GM23338 (cell line): Measurements from ENCODE around the gene FRAS1. TPM values are rescaled to one million over a fixed set of nuclear protein-coding genes. Genes with fewer than 3 reads are reported as not detected.

Experiments
- ATAC-seq: fragments of 200-7000 bp; cut with Tn5 transposase; 3 replicates; pipeline ENCODE4 v1.9.1; 2020
- DNase-seq: peaks from one replicate; pipeline ENCODE4 v3.0.0-alpha.2; 2015; ENCODE audit warnings: low spot score
- H2AFZ ChIP-seq: fragments of 200-600 bp; sonication (generic); 2 replicates; pipeline ENCODE4 v1.8.0; 2016; ENCODE audit warnings: antibody characterized with exemption, mild to moderate bottlenecking, moderate library complexity
- H3F3A ChIP-seq: fragments of 200-600 bp; sonication (generic); replicated peaks from 2 replicates; pipeline ENCODE4 v1.8.0; 2017; ENCODE audit warnings: antibody characterized with exemption, mixed run types, low read depth
- H3K27ac ChIP-seq: fragments of 200-600 bp; sonication (generic); 2 replicates; pipeline ENCODE4 v1.6.1; 2016; ENCODE audit warnings: low read depth
- H3K27me3 ChIP-seq: fragments of 200-600 bp; sonication (generic); 2 replicates; pipeline ENCODE4 v1.8.0; 2016; ENCODE audit warnings: mild to moderate bottlenecking, mixed run types, moderate library complexity; ENCODE audit not compliant: insufficient read depth
- H3K36me3 ChIP-seq: fragments of 200-600 bp; sonication (generic); 2 replicates; pipeline ENCODE4 v1.8.0; 2016; ENCODE audit warnings: mild to moderate bottlenecking; ENCODE audit not compliant: insufficient read depth
- H3K4me1 ChIP-seq: fragments of 200-600 bp; sonication (generic); 2 replicates; pipeline ENCODE4 v1.8.0; 2016; ENCODE audit warnings: mild to moderate bottlenecking, moderate library complexity; ENCODE audit not compliant: insufficient read depth
- H3K4me2 ChIP-seq: fragments of 200-600 bp; sonication (generic); 2 replicates; pipeline ENCODE4 v1.7.1; 2017; ENCODE audit warnings: mixed run types
- H3K4me3 ChIP-seq: fragments of 200-600 bp; sonication (generic); 2 replicates; pipeline ENCODE4 v1.6.1; 2016; ENCODE audit warnings: mixed run types
- H3K79me2 ChIP-seq: fragments of 200-600 bp; sonication (generic); replicated peaks from 2 replicates; pipeline ENCODE4 v1.8.0; 2017; ENCODE audit warnings: mild to moderate bottlenecking; ENCODE audit not compliant: insufficient read depth
- H3K9me2 ChIP-seq: fragments of 200-600 bp; sonication (generic); 2 replicates; pipeline ENCODE4 v1.8.0; 2017; ENCODE audit not compliant: insufficient read depth
- H4K20me1 ChIP-seq: fragments of 200-600 bp; sonication (generic); replicated peaks from 2 replicates; pipeline ENCODE4 v1.8.0; 2017; ENCODE audit warnings: mild to moderate bottlenecking; ENCODE audit not compliant: insufficient read depth
- H3K27ac Mint-ChIP-seq: 2 replicates; pipeline ENCODE4 v1.8.0; 2020; ENCODE audit warnings: inconsistent platforms, mild to moderate bottlenecking, moderate library complexity, mixed read lengths
- H3K27me3 Mint-ChIP-seq: 3 replicates; pipeline ENCODE4 v1.8.0; 2022; ENCODE audit warnings: low read depth, mild to moderate bottlenecking, moderate library complexity, mixed read lengths, inconsistent platforms; ENCODE audit not compliant: insufficient read depth, poor library complexity
- H3K36me3 Mint-ChIP-seq: 3 replicates; pipeline ENCODE4 v1.8.0; 2021; ENCODE audit warnings: low read depth, mild to moderate bottlenecking, inconsistent platforms, moderate library complexity, mixed read lengths
- H3K4me1 Mint-ChIP-seq: 3 replicates; pipeline ENCODE4 v1.8.0; 2020; ENCODE audit warnings: mild to moderate bottlenecking, inconsistent platforms, mixed read lengths
- H3K4me3 Mint-ChIP-seq: 3 replicates; pipeline ENCODE4 v1.8.0; 2021; ENCODE audit warnings: moderate library complexity, mild to moderate bottlenecking, inconsistent platforms, mixed read lengths
- H3K9me3 Mint-ChIP-seq: 3 replicates; pipeline ENCODE4 v1.8.0; 2020; ENCODE audit warnings: moderate library complexity, mild to moderate bottlenecking, inconsistent platforms, mixed read lengths
- CREB1 ChIP-seq: fragments of 250-450 bp; sonication (Bioruptor Pico); IDR thresholded peaks from 2 replicates; pipeline ENCODE4 v1.5.0; 2020; ENCODE audit warnings: low read depth, mild to moderate bottlenecking, moderate library complexity
- EZH2 ChIP-seq: fragments of 200-600 bp; sonication (generic); IDR thresholded peaks from one replicate; pipeline ENCODE4 v1.8.0; 2017; ENCODE audit warnings: antibody characterized with exemption, mild to moderate bottlenecking, low read depth; ENCODE audit not compliant: unreplicated experiment
- JUNB ChIP-seq: IDR thresholded peaks from one replicate; pipeline ENCODE4 v1.6.1; 2016; ENCODE audit warnings: antibody characterized with exemption; ENCODE audit not compliant: unreplicated experiment
- REST ChIP-seq: IDR thresholded peaks from one replicate; pipeline ENCODE4 v1.6.1; 2018; ENCODE audit warnings: antibody characterized with exemption; ENCODE audit not compliant: unreplicated experiment
- ZNF114 ChIP-seq: fragments of 250-450 bp; sonication (Bioruptor Pico); IDR thresholded peaks from 2 replicates; pipeline ENCODE4 v1.5.0; 2020; ENCODE audit warnings: mild to moderate bottlenecking, moderate library complexity
- ZNF331 ChIP-seq: fragments of 250-450 bp; sonication (Bioruptor Pico); IDR thresholded peaks from 2 replicates; pipeline ENCODE4 v1.5.0; 2020; ENCODE audit warnings: low read depth, mild to moderate bottlenecking, moderate library complexity
- ZNF462 ChIP-seq: fragments of 250-450 bp; sonication (Bioruptor Pico); IDR thresholded peaks from 2 replicates; pipeline ENCODE4 v1.5.0; 2020; ENCODE audit warnings: mild to moderate bottlenecking, moderate library complexity
- polyA plus RNA-seq: library from polyadenylated mRNA; unstranded; fragments of >200 nt; fragmentation: Nextera tagmentation; extraction: Ambion mirVana; gene quantifications from 2 replicates; pipeline ENCODE4 v1.2.1, GENCODE V29; 2016
- total RNA-seq: library from RNA; depleted of rRNA; stranded (reverse); fragments of >200 nt; shearing (Covaris generic); gene quantifications from 2 replicates; pipeline ENCODE4 v1.2.3, GENCODE V29; 2014
- TF ChIP-seq, protein P1 (sequence below): IDR thresholded peaks from 2 replicates; pipeline ENCODE4 v1.6.1; 2016; ENCODE audit warnings: antibody characterized with exemption
- TF ChIP-seq, protein P2 (sequence below), 2 experiments: fragments of 200-600 bp in 1 of 2; sonication (generic) in 1 of 2; conservative IDR thresholded peaks; 2 replicates each; pipeline versions ENCODE4 v1.5.1 to v1.6.1; 2016 to 2017; ENCODE audit warnings: antibody characterized with exemption in 2 of 2, low read depth in 2 of 2, mild to moderate bottlenecking in 2 of 2, moderate library complexity in 1 of 2

The FRAS1 gene
- total and polyA plus RNA-seq, 2 experiments from 2014 or later = 12.4 to 108 TPM

- TF ChIP-seq, protein P1, sequence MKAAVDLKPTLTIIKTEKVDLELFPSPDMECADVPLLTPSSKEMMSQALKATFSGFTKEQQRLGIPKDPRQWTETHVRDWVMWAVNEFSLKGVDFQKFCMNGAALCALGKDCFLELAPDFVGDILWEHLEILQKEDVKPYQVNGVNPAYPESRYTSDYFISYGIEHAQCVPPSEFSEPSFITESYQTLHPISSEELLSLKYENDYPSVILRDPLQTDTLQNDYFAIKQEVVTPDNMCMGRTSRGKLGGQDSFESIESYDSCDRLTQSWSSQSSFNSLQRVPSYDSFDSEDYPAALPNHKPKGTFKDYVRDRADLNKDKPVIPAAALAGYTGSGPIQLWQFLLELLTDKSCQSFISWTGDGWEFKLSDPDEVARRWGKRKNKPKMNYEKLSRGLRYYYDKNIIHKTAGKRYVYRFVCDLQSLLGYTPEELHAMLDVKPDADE = no peak
Measured at GRCh38 chr4:78242071-78242470, 184.9 kb downstream of the FRAS1 start (continued).

GRCh38 chr4:78244705-78245485, 187.8 kb downstream of the FRAS1 start:
- no peak overlapping the region for H3K27ac Mint-ChIP-seq
- Histone ChIP-seq H3K27me3 (no peaks in the 10 kb centered on the region), H2AFZ (no peak overlapping the region), H3K27ac (peak overlapping the region; percentile 15; the same call in 1 of the 2 replicates), H3K79me2 (0 out of 2 replicates have a peak, but pooled peaks cover 12% of the 10 kb centered on the region), H3K4me2 (0 out of 2 replicates have a peak overlapping the region, but pooled peaks have one; percentile 3), H3F3A (no peaks in the 10 kb centered on the region), H3K4me3 (no peak overlapping the region), H3K36me3 (peaks cover 3% of the 10 kb centered on the region; the same call in 1 of the 2 replicates), H3K4me1 (peaks cover 13% of the 10 kb centered on the region; the same call in 1 of the 2 replicates), H3K9me2 (no peaks in the 10 kb centered on the region; the same call in 1 of the 2 replicates), H4K20me1 (0 out of 2 replicates have a peak, but pooled peaks cover 5% of the 10 kb centered on the region)
- no peak overlapping the region for H3K4me3 Mint-ChIP-seq
- DNase-seq (no peak), ATAC-seq (no peak; the same call in 2 of the 3 replicates)
- H3K36me3 Mint-ChIP-seq = no peaks in the 10 kb centered on the region
- H3K27me3 Mint-ChIP-seq = no peaks in the 10 kb centered on the region
- H3K9me3 Mint-ChIP-seq = no peaks in the 10 kb centered on the region
- peaks cover 25% of the 10 kb centered on the region for H3K4me1 Mint-ChIP-seq
- TF ChIP-seq CREB1 (CRISPR knock-in tag) (no peak), REST (no peak), EZH2 (no peak), ZNF114 (CRISPR knock-in tag) (no peak), ZNF462 (CRISPR knock-in tag) (no peak), JUNB (no peak), ZNF331 (no peak)
- TF ChIP-seq, protein P1 = no peak
- TF ChIP-seq, protein P2, sequence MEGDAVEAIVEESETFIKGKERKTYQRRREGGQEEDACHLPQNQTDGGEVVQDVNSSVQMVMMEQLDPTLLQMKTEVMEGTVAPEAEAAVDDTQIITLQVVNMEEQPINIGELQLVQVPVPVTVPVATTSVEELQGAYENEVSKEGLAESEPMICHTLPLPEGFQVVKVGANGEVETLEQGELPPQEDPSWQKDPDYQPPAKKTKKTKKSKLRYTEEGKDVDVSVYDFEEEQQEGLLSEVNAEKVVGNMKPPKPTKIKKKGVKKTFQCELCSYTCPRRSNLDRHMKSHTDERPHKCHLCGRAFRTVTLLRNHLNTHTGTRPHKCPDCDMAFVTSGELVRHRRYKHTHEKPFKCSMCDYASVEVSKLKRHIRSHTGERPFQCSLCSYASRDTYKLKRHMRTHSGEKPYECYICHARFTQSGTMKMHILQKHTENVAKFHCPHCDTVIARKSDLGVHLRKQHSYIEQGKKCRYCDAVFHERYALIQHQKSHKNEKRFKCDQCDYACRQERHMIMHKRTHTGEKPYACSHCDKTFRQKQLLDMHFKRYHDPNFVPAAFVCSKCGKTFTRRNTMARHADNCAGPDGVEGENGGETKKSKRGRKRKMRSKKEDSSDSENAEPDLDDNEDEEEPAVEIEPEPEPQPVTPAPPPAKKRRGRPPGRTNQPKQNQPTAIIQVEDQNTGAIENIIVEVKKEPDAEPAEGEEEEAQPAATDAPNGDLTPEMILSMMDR (conservative IDR thresholded peaks at IDR 0.05; ENCODE audit: low read depth in 2 of 2) = no peak
